CD14-positive monocyte (primary cell): ENCODE measurements around the gene MAPK13. TPM values are rescaled to one million over a fixed set of nuclear protein-coding genes. Genes with fewer than 3 reads are reported as not detected.

ENCODE experiments used
- DNase-seq, 3 donors: peaks; one replicate each; pipeline ENCODE4 v3.0.0-alpha.2; 2011 to 2022
- H2AFZ ChIP-seq: 2 replicates; pipeline ENCODE4 v1.6.0; 2012; ENCODE audit warnings: mild to moderate bottlenecking, low read depth, low read length, inconsistent platforms; ENCODE audit not compliant: insufficient read depth, poor library complexity, severe bottlenecking
- H3K27ac ChIP-seq, 2 donors: 1 replicate in 1 of 2; 2 replicates in 1 of 2; pipeline ENCODE4 v1.5.1; 2012 to 2013; ENCODE audit warnings: low read length in 2 of 2, control low read depth in 1 of 2, inconsistent platforms in 1 of 2, low read depth in 1 of 2, mild to moderate bottlenecking in 1 of 2
- H3K27me3 ChIP-seq, 2 donors: one replicate each; pipeline versions ENCODE4 v1.6.0 to v1.6.1; 2011 to 2013; ENCODE audit warnings: low read length in 2 of 2; ENCODE audit not compliant: control insufficient read depth in 2 of 2, insufficient read depth in 2 of 2
- H3K36me3 ChIP-seq, 2 donors: replicated peaks in 1 of 2; 1 replicate in 1 of 2; 2 replicates in 1 of 2; pipeline versions ENCODE4 v1.5.1 to v1.6.1; 2012 to 2013; ENCODE audit warnings: low read length in 2 of 2, control low read depth in 1 of 2, inconsistent platforms in 1 of 2, mild to moderate bottlenecking in 1 of 2; ENCODE audit not compliant: insufficient read depth in 2 of 2, control insufficient read depth in 1 of 2
- H3K4me1 ChIP-seq, 2 donors: 1 replicate in 1 of 2; 2 replicates in 1 of 2; pipeline versions ENCODE4 v1.5.1 to v1.6.1; 2012 to 2013; ENCODE audit warnings: low read length in 2 of 2, control low read depth in 1 of 2, inconsistent platforms in 1 of 2, mild to moderate bottlenecking in 1 of 2, moderate library complexity in 1 of 2; ENCODE audit not compliant: insufficient read depth in 2 of 2, control insufficient read depth in 1 of 2
- H3K4me2 ChIP-seq: replicated peaks from 2 replicates; pipeline ENCODE3; 2012; ENCODE audit warnings: low read length, moderate library complexity, mild to moderate bottlenecking; ENCODE audit not compliant: poor library complexity, severe bottlenecking; ENCODE audit errors: extremely low read depth
- H3K4me3 ChIP-seq, 3 experiments: fragments of 200-600 bp in 1 of 3; sonication (generic) in 1 of 3; replicated peaks in 1 of 3; 1 replicate in 2 of 3; 2 replicates in 1 of 3; pipeline ENCODE4 v1.5.1; 2011 to 2013; ENCODE audit warnings: low read length in 3 of 3, mild to moderate bottlenecking in 3 of 3, control low read depth in 2 of 3, low read depth in 2 of 3, inconsistent platforms in 1 of 3, moderate library complexity in 1 of 3
- H3K79me2 ChIP-seq: 2 replicates; pipeline ENCODE4 v1.6.0; 2012; ENCODE audit warnings: mild to moderate bottlenecking, control low read depth, inconsistent platforms, low read length, moderate library complexity; ENCODE audit not compliant: insufficient read depth
- H3K9ac ChIP-seq: 2 replicates; pipeline ENCODE4 v1.6.0; 2017; ENCODE audit warnings: low read length, mild to moderate bottlenecking; ENCODE audit not compliant: insufficient read depth, poor library complexity, severe bottlenecking
- H3K9me3 ChIP-seq, 2 donors: replicated peaks in 1 of 2; 1 replicate in 1 of 2; 2 replicates in 1 of 2; pipeline versions ENCODE4 v1.5.1 to v1.6.1; 2012 to 2013; ENCODE audit warnings: low read length in 2 of 2, control low read depth in 1 of 2; ENCODE audit not compliant: control insufficient read depth in 1 of 2, insufficient read depth in 1 of 2
- H4K20me1 ChIP-seq: 2 replicates; pipeline ENCODE4 v1.6.0; 2012; ENCODE audit warnings: mild to moderate bottlenecking, low read length, control low read depth, moderate library complexity; ENCODE audit not compliant: insufficient read depth
- H3K27ac Mint-ChIP-seq, 7 donors: one replicate each; pipeline ENCODE4 v1.8.0; 2020; ENCODE audit warnings: mild to moderate bottlenecking in 7 of 7, mixed read lengths in 7 of 7, moderate library complexity in 6 of 7, inconsistent platforms in 2 of 7
- H3K27me3 Mint-ChIP-seq, 3 donors: one replicate each; pipeline ENCODE4 v1.8.0; 2021 to 2022; ENCODE audit warnings: low read depth in 3 of 3, mild to moderate bottlenecking in 3 of 3, mixed read lengths in 3 of 3, moderate library complexity in 3 of 3, inconsistent platforms in 1 of 3
- H3K36me3 Mint-ChIP-seq, 2 donors: one replicate each; pipeline ENCODE4 v1.8.0; 2020; ENCODE audit warnings: mixed read lengths in 2 of 2, inconsistent platforms in 1 of 2, mild to moderate bottlenecking in 1 of 2
- H3K4me1 Mint-ChIP-seq: one replicate; pipeline ENCODE4 v1.8.0; 2020; ENCODE audit warnings: mild to moderate bottlenecking, mixed read lengths
- H3K4me3 Mint-ChIP-seq, 2 donors: one replicate each; pipeline ENCODE4 v1.8.0; 2020; ENCODE audit warnings: mild to moderate bottlenecking in 2 of 2, mixed read lengths in 2 of 2, moderate library complexity in 1 of 2
- H3K9me3 Mint-ChIP-seq, 7 donors: one replicate each; pipeline ENCODE4 v1.8.0; 2020 to 2022; ENCODE audit warnings: mixed read lengths in 7 of 7, mild to moderate bottlenecking in 6 of 7, moderate library complexity in 6 of 7, inconsistent platforms in 2 of 7
- WGBS: methylation state at CpG from one replicate; pipeline ENCODE4 v1.1.5; 2013; ENCODE audit warnings: missing lambda C conversion rate; ENCODE audit not compliant: insufficient coverage; 5-methylcytosine and 5-hydroxymethylcytosine counted together
- intact Hi-C, 2 donors: fragments of 100-400 bp; cut with micrococcal nuclease; formaldehyde crosslinking; loops; one replicate each; pipeline versions ENCODE4 v1.15.0 to v1.15.1; 2023
- polyA plus RNA-seq, 3 donors: library from polyadenylated mRNA; depleted of rRNA in 1 of 3; unstranded in 2 of 3; stranded (reverse) in 1 of 3; fragments of 300-500 nt in 2 of 3; fragments of >200 nt in 1 of 3; fragmentation: Illumina TruSeq in 2 of 3; gene quantifications; 1 replicate in 2 of 3; 2 replicates in 1 of 3; pipeline ENCODE4 v1.2.3, GENCODE V29; 2012 to 2021
- TF ChIP-seq, protein P1 (sequence below): fragments of 200-600 bp; IDR thresholded peaks from one replicate; pipeline ENCODE4 v1.8.0; 2022; ENCODE audit warnings: antibody characterized with exemption, mild to moderate bottlenecking

MAPK13 gene
- polyA plus RNA-seq, 3 donors: 0.88 to 9.8 (median 2.4) TPM

DNA sequence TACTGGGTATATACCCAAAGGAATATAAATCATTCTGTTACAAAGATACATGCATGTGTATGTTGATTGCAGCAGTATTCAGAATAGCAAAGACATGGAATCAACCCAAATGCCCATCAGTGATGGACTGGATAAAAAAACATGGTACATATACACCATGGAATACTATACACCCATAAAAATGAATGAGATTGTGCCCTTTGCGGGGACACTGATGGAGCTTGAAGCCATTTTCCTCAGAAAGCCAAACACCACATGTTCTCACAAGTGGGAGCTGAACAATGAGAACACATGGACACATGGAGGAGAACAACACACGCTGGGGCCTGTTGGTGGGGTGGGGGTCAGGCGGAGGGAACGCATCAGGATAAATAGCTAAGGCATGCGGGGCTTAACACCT lies 41.3 kb upstream of the MAPK13 start:
- Mint-ChIP-seq H3K27ac (peak overlapping the region in 2 of 7 donors; percentile 43 to 58), H3K27me3 (no peaks in the 10 kb centered on the region), H3K4me3 (no peak overlapping the region), H3K4me1 (peaks cover 2% of the 10 kb centered on the region), H3K9me3 (peaks cover 0 to 2% (median 0%) of the 10 kb centered on the region in 7 donors), H3K36me3 (peaks cover 53 to 80% of the 10 kb centered on the region in 2 donors)
- H3K4me3 ChIP-seq: no peak overlapping the region
- WGBS: no CpG with 5 or more reads among the region's 5 CpGs
- intact Hi-C loops: no loop called here
- peaks cover 25 to 64% of the 10 kb centered on the region in 2 donors for H3K36me3 ChIP-seq
- H4K20me1 ChIP-seq: peaks cover 57% of the 10 kb centered on the region
- no peaks in the 10 kb centered on the region for H3K9me3 ChIP-seq
- H3K27me3 ChIP-seq: no peaks in the 10 kb centered on the region
- no peak overlapping the region for H2AFZ ChIP-seq
- DNase-seq: no peak
- peaks cover 56% of the 10 kb centered on the region for H3K79me2 ChIP-seq
- TF ChIP-seq, protein P1, sequence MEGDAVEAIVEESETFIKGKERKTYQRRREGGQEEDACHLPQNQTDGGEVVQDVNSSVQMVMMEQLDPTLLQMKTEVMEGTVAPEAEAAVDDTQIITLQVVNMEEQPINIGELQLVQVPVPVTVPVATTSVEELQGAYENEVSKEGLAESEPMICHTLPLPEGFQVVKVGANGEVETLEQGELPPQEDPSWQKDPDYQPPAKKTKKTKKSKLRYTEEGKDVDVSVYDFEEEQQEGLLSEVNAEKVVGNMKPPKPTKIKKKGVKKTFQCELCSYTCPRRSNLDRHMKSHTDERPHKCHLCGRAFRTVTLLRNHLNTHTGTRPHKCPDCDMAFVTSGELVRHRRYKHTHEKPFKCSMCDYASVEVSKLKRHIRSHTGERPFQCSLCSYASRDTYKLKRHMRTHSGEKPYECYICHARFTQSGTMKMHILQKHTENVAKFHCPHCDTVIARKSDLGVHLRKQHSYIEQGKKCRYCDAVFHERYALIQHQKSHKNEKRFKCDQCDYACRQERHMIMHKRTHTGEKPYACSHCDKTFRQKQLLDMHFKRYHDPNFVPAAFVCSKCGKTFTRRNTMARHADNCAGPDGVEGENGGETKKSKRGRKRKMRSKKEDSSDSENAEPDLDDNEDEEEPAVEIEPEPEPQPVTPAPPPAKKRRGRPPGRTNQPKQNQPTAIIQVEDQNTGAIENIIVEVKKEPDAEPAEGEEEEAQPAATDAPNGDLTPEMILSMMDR: no peak
- no peak overlapping the region for H3K27ac ChIP-seq
- no peaks in the 10 kb centered on the region for H3K4me1 ChIP-seq
- H3K4me2 ChIP-seq: no peak overlapping the region
- no peak overlapping the region for H3K9ac ChIP-seq

DNA sequence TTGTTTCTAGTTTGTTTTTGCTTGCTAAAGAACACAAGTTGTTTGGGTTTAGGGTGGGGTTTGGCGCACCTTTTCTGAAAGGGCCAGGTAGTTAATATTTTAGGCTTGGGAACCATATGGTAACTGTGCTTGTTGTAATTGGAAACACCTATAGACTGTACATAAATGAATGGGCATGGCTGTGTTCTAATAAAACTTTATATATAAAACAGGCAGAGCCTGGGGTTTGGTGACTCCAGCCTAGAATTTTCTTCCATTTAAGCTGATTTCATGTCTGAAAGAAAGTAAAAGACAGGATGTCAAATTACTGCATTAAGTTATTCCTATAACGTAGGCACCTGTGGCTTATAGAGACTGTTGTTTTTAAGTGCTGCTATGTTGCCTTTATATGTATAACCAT lies 36.1 kb upstream of the MAPK13 start:
- no peaks in the 10 kb centered on the region for H3K4me1 ChIP-seq
- Mint-ChIP-seq H3K4me1 (peaks cover 7% of the 10 kb centered on the region), H3K4me3 (no peak overlapping the region), H3K9me3 (no peaks in the 10 kb centered on the region), H3K36me3 (peaks cover 62 to 69% of the 10 kb centered on the region in 2 donors), H3K27ac (peak overlapping the region in 3 of 7 donors; percentile 28 to 85 (median 43)), H3K27me3 (no peaks in the 10 kb centered on the region)
- H3K79me2 ChIP-seq: peaks cover 79% of the 10 kb centered on the region
- H3K36me3 ChIP-seq: peaks cover 32 to 70% of the 10 kb centered on the region in 2 donors
- intact Hi-C loops: loop anchor here in 1 of 2 donors (2.0 kb wide), 1 partner anchor 67 kb away; the partner anchor contains the start of gene MAPK14
- H3K27me3 ChIP-seq: no peaks in the 10 kb centered on the region
- no peaks in the 10 kb centered on the region for H3K9me3 ChIP-seq
- H3K4me3 ChIP-seq: no peak overlapping the region
- H4K20me1 ChIP-seq: peaks cover 88% of the 10 kb centered on the region
- H3K9ac ChIP-seq: no peak overlapping the region
- peak overlapping the region in 1 of 2 donors; percentile 54 for H3K27ac ChIP-seq
- no peak overlapping the region for H2AFZ ChIP-seq
- TF ChIP-seq, protein P1: no peak
- no peak overlapping the region for H3K4me2 ChIP-seq
- no peak for DNase-seq
- WGBS: no CpG with 5 or more reads among the region's 2 CpGs
